GM18867 (cell line): ENCODE measurements around the gene KCNH2.
"Not testable (repeated sequence)": the region's sequence is repeated elsewhere in the genome, so short reads cannot be mapped to it uniquely, and the experiment has no call there.

Experiments used
- ATAC-seq: cut with Tn5 transposase; IDR thresholded peaks from one replicate; pipeline ENCODE4 v1.9.1; 2021; ENCODE audit warnings: mild to moderate bottlenecking, moderate library complexity; ENCODE audit not compliant: unreplicated experiment

The KCNH2 gene

DNA sequence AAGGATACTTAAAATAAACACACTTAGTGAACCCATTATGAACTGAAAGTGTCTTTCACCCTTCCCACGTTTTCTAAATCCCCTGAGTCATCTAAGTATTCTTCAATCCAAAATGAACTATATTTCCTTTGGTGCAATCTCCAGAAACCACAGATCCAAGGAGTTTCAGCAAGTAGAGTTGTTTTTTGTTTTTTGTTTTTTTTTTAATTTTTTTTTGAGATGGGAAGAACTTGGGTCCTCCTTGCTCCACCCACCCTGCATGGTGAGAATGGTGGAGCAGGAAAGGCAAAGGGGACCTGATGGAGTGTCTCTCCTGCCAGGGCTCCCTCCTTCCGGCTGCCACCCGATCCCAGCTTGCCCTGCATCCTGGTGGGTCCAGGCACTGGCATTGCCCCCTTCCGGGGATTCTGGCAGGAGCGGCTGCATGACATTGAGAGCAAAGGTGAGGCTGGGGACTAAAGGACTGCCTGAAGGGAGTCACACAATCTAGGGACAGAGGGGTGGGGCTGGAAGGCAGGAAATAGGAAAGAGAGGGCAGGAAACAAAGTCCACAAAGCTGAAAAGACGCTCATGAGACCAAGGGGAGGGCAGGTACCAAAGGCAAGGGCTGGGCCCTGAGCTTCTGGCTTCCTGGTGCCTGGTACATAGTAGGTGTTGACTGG is 34.0 kb upstream of the KCNH2 start:
- no peak for ATAC-seq

- not testable (repeated sequence) for ATAC-seq
Measured at GRCh38 chr7:151011616-151012015, 33.5 kb upstream of the KCNH2 start.

DNA sequence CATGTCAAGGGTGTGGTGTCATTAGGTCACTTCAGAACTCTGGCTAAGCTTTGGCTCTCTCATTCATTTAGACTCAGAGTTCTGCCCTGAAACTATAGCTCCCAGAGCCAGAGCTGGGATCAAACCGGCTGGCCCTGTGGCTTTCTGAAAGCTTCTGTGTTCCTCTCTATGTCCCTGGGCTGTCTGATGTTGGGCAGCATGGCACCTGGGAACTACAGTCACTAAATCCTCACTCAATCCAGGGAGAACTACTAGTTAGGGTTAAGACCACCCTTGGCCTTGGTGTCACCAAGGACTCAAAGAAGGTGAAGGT is 32.9 kb upstream of the KCNH2 start:
- no peak for ATAC-seq

- no peak for ATAC-seq
Measured at GRCh38 chr7:151010307-151011096, 32.4 kb upstream of the KCNH2 start.

DNA sequence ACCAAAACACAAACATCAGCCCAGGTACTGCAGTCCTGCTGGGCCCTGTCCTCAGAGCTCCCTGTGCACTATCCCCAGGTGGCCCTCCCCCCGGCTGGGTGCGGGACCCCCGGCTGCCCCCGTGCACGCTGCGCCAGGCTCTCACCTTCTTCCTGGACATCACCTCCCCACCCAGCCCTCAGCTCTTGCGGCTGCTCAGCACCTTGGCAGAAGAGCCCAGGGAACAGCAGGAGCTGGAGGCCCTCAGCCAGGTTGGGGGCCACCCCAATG is 31.9 kb upstream of the KCNH2 start:
- ATAC-seq, result no peak

DNA sequence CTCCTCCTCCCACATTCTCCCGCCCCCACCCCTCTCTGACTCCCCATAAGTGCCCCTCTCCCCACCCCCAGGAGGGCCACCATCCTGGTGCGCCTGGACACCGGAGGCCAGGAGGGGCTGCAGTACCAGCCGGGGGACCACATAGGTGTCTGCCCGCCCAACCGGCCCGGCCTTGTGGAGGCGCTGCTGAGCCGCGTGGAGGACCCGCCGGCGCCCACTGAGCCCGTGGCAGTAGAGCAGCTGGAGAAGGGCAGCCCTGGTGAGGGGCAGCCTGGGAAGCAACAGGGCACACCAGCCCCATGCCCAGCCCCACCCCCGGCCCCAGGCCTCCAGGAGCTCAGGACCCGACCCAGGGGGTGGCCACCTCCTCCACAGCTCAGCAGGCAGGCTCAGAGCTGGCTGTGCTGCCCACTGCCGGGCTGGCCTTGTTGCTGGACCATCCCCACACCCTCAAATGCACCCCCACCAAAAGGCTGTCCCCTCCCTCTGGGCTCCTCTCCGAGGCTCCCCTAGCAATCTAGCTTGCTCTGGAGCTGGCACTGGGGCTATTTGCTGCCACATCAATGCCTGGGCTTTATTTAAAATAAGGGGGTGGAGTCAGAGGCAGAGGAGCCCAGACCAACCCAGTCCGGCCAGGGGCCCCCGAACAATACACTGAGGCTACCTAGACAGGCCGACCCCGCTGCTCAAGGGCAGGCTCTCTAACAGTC is 31.4 kb upstream of the KCNH2 start:
- ATAC-seq, result no peak

- ATAC-seq, result peak; percentile 81
Measured at GRCh38 chr7:151008511-151009323, 30.6 kb upstream of the KCNH2 start.

- ATAC-seq, result no peak
Measured at GRCh38 chr7:151008143-151008510, 30.0 kb upstream of the KCNH2 start.

- ATAC-seq, result no peak
Measured at GRCh38 chr7:151007469-151007898, 29.4 kb upstream of the KCNH2 start.

DNA sequence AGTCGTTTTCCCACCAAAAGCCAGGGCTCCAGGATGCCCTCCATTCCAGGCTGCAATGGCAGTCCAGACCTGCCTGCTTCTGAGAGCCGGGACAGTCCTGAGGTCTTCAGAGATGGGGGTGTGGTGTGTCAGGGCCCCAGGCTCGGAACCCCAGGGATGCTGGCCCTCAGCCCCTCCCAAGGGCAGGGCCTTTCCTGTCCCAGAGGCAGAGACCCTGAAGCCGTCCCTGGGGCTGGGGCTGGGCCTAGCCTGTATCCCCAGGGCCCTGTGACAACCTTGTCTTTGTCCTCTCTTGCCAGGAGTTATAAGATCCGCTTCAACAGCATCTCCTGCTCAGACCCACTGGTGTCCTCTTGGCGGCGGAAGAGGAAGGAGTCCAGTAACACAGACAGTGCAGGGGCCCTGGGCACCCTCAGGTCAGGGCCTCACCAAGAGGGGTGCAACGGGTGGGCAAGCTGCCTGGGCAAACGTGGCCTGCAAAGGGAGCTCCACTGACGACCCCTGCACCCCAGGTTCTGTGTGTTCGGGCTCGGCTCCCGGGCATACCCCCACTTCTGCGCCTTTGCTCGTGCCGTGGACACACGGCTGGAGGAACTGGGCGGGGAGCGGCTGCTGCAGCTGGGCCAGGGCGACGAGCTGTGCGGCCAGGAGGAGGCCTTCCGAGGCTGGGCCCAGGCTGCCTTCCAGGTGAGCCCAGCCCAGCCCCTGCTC is 28.6 kb upstream of the KCNH2 start:
- no peak for ATAC-seq

- ATAC-seq, result no peak
Measured at GRCh38 chr7:151005566-151005965, 27.4 kb upstream of the KCNH2 start.

GRCh38 chr7:151003572-151003971 is 25.5 kb upstream of the KCNH2 start:
- ATAC-seq, result no peak

GRCh38 chr7:151001546-151001945 is 23.4 kb upstream of the KCNH2 start:
- ATAC-seq, result no peak

DNA sequence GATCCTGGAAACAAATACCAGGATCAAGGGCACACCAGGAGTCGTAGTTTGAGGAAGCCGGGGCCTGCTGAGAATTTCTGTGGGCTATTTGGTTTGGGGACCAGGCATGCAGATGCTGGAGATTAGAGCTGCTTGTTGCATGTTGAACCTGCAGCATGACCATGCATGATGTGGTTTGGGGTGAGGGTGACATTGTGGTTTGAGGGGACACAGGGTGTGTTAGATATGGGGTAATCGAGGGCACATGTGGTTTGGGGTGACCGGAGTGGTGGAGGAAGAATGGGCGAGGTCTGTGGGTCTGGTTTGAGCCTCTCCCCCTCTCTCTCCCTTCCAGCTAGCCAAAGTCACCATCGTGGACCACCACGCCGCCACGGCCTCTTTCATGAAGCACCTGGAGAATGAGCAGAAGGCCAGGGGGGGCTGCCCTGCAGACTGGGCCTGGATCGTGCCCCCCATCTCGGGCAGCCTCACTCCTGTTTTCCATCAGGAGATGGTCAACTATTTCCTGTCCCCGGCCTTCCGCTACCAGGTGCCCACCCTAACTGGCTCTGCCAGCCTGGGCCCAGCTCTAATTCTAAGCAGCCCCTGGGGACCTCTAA is 22.9 kb upstream of the KCNH2 start:
- ATAC-seq, result no peak

DNA sequence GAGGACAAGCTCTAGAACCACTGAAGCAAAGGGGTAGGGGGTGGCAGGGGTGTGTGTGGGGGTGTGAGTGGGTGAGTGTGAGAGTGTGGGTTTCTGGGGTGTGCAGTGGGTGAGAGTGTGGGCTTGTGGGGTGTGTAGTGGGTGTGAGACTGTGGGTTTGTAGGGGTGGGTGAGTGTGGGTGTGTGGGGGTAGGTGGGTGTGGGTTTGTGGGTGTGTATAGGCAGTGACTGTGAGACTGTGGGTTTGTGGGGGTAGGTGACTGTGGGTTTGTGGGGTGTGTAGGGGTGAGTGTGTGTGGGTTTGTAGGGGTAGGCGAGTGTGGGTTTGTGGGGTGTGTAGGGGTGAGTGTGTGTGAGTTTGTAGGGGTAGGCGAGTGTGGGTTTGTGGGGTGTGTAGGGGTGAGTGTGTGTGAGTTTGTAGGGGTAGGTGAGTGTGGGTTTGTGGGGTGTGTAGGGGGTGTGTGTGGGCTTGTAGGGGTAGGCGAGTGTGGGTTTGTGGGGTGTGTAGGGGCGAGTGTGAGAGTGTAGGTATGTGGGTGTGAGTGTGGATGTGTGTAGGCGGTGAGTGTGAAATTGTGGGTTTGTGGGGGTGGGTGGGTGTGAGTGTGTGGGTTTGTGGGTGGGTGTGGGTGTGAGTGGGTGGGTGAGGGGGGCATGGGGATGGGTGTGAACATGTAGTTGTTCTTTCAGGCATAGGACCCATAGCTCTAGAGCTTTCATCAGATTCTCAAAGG is 21.5 kb upstream of the KCNH2 start:
- ATAC-seq, result no peak

GRCh38 chr7:150999001-150999400 is 20.9 kb upstream of the KCNH2 start:
- no peak for ATAC-seq

GRCh38 chr7:150998341-150998740 is 20.2 kb upstream of the KCNH2 start:
- ATAC-seq, result no peak

DNA sequence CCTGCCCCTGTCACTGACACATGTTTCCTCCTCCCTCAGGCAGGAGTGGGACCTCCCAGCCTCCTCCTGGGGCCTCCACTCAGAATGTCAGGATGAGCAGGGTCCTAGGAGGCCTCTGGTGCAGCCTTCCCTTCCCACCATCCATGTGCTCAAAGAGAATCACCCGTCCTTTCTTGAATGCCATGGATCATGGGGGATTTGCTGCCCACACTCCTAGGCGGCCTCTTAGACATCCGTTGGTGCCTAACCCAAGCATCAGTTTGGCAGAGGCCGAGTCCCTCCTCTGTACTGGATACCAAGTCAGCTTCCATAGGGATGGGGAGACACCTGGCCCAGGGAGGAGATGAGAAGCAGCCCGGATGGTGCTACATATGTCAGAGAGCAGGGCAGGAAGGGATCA is 19.7 kb upstream of the KCNH2 start:
- no peak for ATAC-seq

GRCh38 chr7:150997075-150997511 is 19.0 kb upstream of the KCNH2 start:
- no peak for ATAC-seq
